Activated T-helper 2 cell treated with anti-CD3 and anti-CD28 coated beads, Interferon-gamma antibody, Interleukin-2, Interleukin-4, amounts not matched to agents 10 μg/mL and 5 μg/mL and 100 μg/mL, durations not matched to agents 14 hours and 24 hours and 36 hours (primary cell): ENCODE results near the gene UMOD. TPM values are rescaled to one million over a fixed set of nuclear protein-coding genes. Genes with fewer than 3 reads are reported as not detected.

Experiments
- DNase-seq: peaks from one replicate; pipeline ENCODE4 v3.0.0; 2021; ENCODE audit warnings: low spot score
- H3K27ac Mint-ChIP-seq: one replicate; pipeline ENCODE4 v1.8.0; 2021; ENCODE audit warnings: mixed read lengths
- H3K27me3 Mint-ChIP-seq: one replicate; pipeline ENCODE4 v1.8.0; 2021; ENCODE audit warnings: low read depth, mixed read lengths
- H3K36me3 Mint-ChIP-seq: one replicate; pipeline ENCODE4 v1.8.0; 2021; ENCODE audit warnings: low read depth, mixed read lengths
- H3K4me1 Mint-ChIP-seq: one replicate; pipeline ENCODE4 v1.8.0; 2021; ENCODE audit warnings: low read depth, mixed read lengths
- H3K4me3 Mint-ChIP-seq: one replicate; pipeline ENCODE4 v1.8.0; 2021; ENCODE audit warnings: low read depth, mild to moderate bottlenecking, moderate library complexity, mixed read lengths
- H3K9me3 Mint-ChIP-seq: one replicate; pipeline ENCODE4 v1.8.0; 2021; ENCODE audit warnings: mixed read lengths
- intact Hi-C: fragments of 100-400 bp; cut with micrococcal nuclease; formaldehyde crosslinking; loops from one replicate; pipeline ENCODE4 v1.15.1; 2023
- total RNA-seq: library from RNA; stranded (reverse); gene quantifications from 2 replicates; pipeline ENCODE4 v1.2.3, GENCODE V29; 2022

Gene UMOD
- total RNA-seq, 1 donor from 2014 or later, result not detected

- Mint-ChIP-seq H3K36me3 (no peaks in the 10 kb centered on the region), H3K9me3 (no peaks in the 10 kb centered on the region), H3K4me3 (no peak overlapping the region), H3K27me3 (no peaks in the 10 kb centered on the region), H3K4me1 (no peaks in the 10 kb centered on the region), H3K27ac (no peak overlapping the region)
- no peak for DNase-seq
- intact Hi-C loops, result no loop called here
Observed at GRCh38 chr16:20301840-20302239, 50.7 kb downstream of the UMOD start.

DNA sequence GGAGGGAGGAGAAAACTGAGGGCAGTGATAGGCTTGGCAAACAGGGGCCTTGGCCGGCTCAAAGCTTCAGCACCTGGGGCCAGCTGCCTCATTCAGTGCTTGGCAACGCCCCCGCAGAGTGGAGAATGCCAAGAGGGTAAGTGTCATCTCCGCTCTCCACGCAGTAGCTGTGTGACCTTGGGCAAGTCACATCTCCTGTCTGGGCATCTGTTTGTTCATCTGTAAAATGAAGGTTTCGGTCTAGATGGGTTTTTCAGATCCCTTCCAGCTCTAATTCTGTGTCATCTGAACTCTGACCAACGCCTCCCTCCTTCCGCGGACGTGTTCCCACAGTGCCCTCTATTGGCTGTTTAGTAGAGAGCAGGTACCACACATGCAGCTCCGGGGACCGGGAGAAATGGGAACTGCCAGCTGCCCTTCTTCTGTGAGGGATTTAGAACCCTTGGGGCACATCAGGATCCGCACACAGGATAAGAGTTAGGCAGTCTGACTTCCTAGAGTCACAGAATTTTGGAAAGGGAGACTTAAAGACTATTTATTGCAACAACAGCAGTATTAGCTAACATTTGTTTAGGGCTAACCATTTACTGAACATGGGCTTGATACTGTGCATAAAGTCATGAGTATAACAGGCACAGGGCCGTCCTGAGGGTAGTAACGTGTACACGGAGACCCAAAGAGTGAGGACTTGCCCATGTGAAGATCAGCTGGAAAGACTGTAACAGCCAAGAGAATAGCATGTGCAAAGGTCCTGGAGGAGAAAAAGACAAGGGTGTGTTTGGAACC is 52.0 kb downstream of the UMOD start:
- intact Hi-C loops, result loop anchor here (1.0 kb wide), 1 partner anchor 393 kb away; no protein-coding TSS in a partner anchor
- no peaks in the 10 kb centered on the region for H3K9me3 Mint-ChIP-seq
- no peaks in the 10 kb centered on the region for H3K4me1 Mint-ChIP-seq
- H3K27ac Mint-ChIP-seq, result no peak overlapping the region
- no peaks in the 10 kb centered on the region for H3K27me3 Mint-ChIP-seq
- DNase-seq, result peak; percentile 25
- H3K4me3 Mint-ChIP-seq, result no peak overlapping the region
- H3K36me3 Mint-ChIP-seq, result no peaks in the 10 kb centered on the region

- no peaks in the 10 kb centered on the region for H3K4me1 Mint-ChIP-seq
- H3K4me3 Mint-ChIP-seq, result no peak overlapping the region
- H3K27ac Mint-ChIP-seq, result no peak overlapping the region
- DNase-seq, result no peak
- intact Hi-C loops, result no loop called here
- no peaks in the 10 kb centered on the region for H3K27me3 Mint-ChIP-seq
- no peaks in the 10 kb centered on the region for H3K9me3 Mint-ChIP-seq
- no peaks in the 10 kb centered on the region for H3K36me3 Mint-ChIP-seq
Observed at GRCh38 chr16:20298452-20298851, 54.1 kb downstream of the UMOD start.

DNA sequence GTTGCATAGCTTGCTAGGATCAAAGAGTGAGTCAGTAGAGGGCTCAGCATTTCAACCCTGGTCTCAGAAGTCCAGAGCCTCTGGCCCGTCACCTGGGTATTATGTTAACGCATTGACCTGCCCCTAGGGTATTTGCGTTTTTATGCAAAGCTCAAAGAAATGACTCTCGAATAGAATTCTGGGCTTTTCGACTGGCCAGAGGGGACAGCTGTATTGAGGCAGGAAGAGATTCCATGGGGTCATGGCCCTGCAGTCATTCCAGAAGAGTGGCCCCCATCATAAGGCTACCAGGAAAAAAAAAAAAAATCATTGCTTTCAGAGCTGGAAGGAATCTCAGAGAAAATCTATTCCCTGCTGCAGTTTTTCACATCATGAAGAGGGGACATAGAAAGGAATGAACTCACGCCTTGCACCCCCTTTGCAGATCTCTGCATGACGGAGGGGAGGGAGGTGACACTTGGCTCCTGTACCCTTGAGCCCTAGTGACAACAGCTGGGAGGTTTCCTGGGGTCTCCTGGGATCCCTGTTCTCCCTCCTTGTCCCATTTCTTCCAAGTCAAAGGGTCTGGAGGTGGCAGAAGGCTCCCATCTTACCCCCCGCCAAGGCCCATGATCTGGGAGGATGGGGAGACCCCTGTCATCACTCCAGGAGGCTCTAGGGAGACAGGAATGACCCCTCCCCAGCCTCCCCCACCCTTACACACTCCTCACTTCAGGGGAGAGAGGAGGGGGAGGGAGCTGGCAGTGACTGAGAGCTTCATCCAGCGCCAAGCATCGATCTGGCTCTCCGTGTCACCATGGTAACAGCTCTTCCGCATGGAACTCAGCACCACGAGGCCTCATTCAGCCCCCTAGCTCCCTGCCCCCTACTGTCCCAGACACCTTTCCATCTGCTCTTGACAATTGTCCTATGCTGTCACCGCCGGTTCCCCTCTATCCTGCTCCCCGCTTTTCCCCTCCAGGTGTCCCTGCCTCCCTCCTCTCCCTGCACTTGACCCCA is 61.0 kb downstream of the UMOD start:
- H3K4me1 Mint-ChIP-seq, result no peaks in the 10 kb centered on the region
- no peak for DNase-seq
- intact Hi-C loops, result no loop called here
- H3K36me3 Mint-ChIP-seq, result no peaks in the 10 kb centered on the region
- no peaks in the 10 kb centered on the region for H3K27me3 Mint-ChIP-seq
- no peak overlapping the region for H3K27ac Mint-ChIP-seq
- no peaks in the 10 kb centered on the region for H3K9me3 Mint-ChIP-seq
- no peak overlapping the region for H3K4me3 Mint-ChIP-seq

- H3K27me3 Mint-ChIP-seq, result no peaks in the 10 kb centered on the region
- no peak overlapping the region for H3K4me3 Mint-ChIP-seq
- intact Hi-C loops, result no loop called here
- no peaks in the 10 kb centered on the region for H3K9me3 Mint-ChIP-seq
- H3K36me3 Mint-ChIP-seq, result no peaks in the 10 kb centered on the region
- no peak overlapping the region for H3K27ac Mint-ChIP-seq
- no peak for DNase-seq
- H3K4me1 Mint-ChIP-seq, result no peaks in the 10 kb centered on the region
Observed at GRCh38 chr16:20289571-20289970, 62.9 kb downstream of the UMOD start.

GRCh38 chr16:20285993-20286499 is 66.5 kb downstream of the UMOD start:
- Mint-ChIP-seq H3K4me3 (no peak overlapping the region), H3K27me3 (no peaks in the 10 kb centered on the region)

More at GRCh38 chr16:20285993-20286499, 66.5 kb downstream of the UMOD start:
- H3K27ac Mint-ChIP-seq, result no peak overlapping the region
- no peak for DNase-seq
- no peaks in the 10 kb centered on the region for H3K9me3 Mint-ChIP-seq
- H3K36me3 Mint-ChIP-seq, result no peaks in the 10 kb centered on the region
- no peaks in the 10 kb centered on the region for H3K4me1 Mint-ChIP-seq
- intact Hi-C loops, result no loop called here

Other genes with a start within 250 kb of the UMOD start
- not detected in 2 replicates for gene GP2, start 25.2 kb downstream of the UMOD start, total RNA-seq
- 0.07 TPM in 1 of 2 replicates, not detected in the other for gene PDILT, start 52.0 kb upstream of the UMOD start, total RNA-seq
- not detected in 2 replicates for gene ACSM5, start 56.8 kb upstream of the UMOD start, total RNA-seq
- gene ACSM2A, start 98.8 kb upstream of the UMOD start, total RNA-seq, result 3.8 and 4.6 TPM in 2 replicates
- 2.3 and 2.6 TPM in 2 replicates for gene ACSM2B, start 223.7 kb upstream of the UMOD start, total RNA-seq